MM.1S (cell line): ENCODE data around the gene SLC2A1.

ENCODE experiments used
- DNase-seq: peaks from one replicate; pipeline ENCODE4 v3.0.0-alpha.2; 2015
- H2AFZ ChIP-seq: fragments of 300-600 bp; sonication (generic); 2 replicates; pipeline ENCODE4 v1.6.0; 2016; ENCODE audit warnings: antibody characterized with exemption, low read length
- H3F3A ChIP-seq: fragments of 300-600 bp; sonication (generic); 2 replicates; pipeline ENCODE4 v1.6.1; 2016; ENCODE audit warnings: mild to moderate bottlenecking, antibody characterized with exemption, low read length, moderate library complexity, mixed read lengths; ENCODE audit not compliant: insufficient read depth
- H3K27ac ChIP-seq: fragments of 300-600 bp; sonication (generic); 2 replicates; pipeline ENCODE4 v1.5.1; 2016; ENCODE audit warnings: mild to moderate bottlenecking, low read length
- H3K27me3 ChIP-seq: fragments of 300-600 bp; sonication (generic); replicated peaks from 2 replicates; pipeline ENCODE4 v1.6.0; 2016; ENCODE audit warnings: low read length; ENCODE audit not compliant: insufficient read depth
- H3K36me3 ChIP-seq: fragments of 300-600 bp; sonication (generic); replicated peaks from 2 replicates; pipeline ENCODE4 v1.6.1; 2016; ENCODE audit warnings: mild to moderate bottlenecking, low read length, mixed read lengths; ENCODE audit not compliant: insufficient read depth
- H3K4me1 ChIP-seq: fragments of 300-600 bp; sonication (generic); 2 replicates; pipeline ENCODE4 v1.6.1; 2016; ENCODE audit warnings: low read length, mixed read lengths
- H3K4me2 ChIP-seq: fragments of 300-600 bp; sonication (generic); 2 replicates; pipeline ENCODE4 v1.6.0; 2016; ENCODE audit warnings: low read depth, low read length
- H3K4me3 ChIP-seq: fragments of 300-600 bp; sonication (generic); 2 replicates; pipeline ENCODE4 v1.5.1; 2016; ENCODE audit warnings: low read length, mixed read lengths
- H3K79me2 ChIP-seq: fragments of 300-600 bp; sonication (generic); 2 replicates; pipeline ENCODE4 v1.6.1; 2016; ENCODE audit warnings: mixed run types, low read length, mixed read lengths
- H3K9ac ChIP-seq: fragments of 300-600 bp; sonication (generic); 2 replicates; pipeline ENCODE4 v1.6.1; 2016; ENCODE audit warnings: low read length, mixed read lengths
- H3K9me2 ChIP-seq: fragments of 300-600 bp; sonication (generic); replicated peaks from 2 replicates; pipeline ENCODE4 v1.6.1; 2016; ENCODE audit warnings: mild to moderate bottlenecking, low read length, mixed read lengths; ENCODE audit not compliant: insufficient read depth
- H3K9me3 ChIP-seq: fragments of 300-600 bp; sonication (generic); replicated peaks from 2 replicates; pipeline ENCODE4 v1.6.1; 2016; ENCODE audit warnings: mild to moderate bottlenecking, low read length, mixed read lengths; ENCODE audit not compliant: insufficient read depth
- H4K20me1 ChIP-seq: fragments of 300-600 bp; sonication (generic); 2 replicates; pipeline ENCODE4 v1.6.1; 2016; ENCODE audit warnings: mild to moderate bottlenecking, low read length, moderate library complexity, mixed read lengths; ENCODE audit not compliant: insufficient read depth
- EZH2 ChIP-seq: fragments of 300-600 bp; sonication (generic); optimal IDR thresholded peaks from 2 replicates; pipeline ENCODE3; 2017; ENCODE audit warnings: low read depth, mild to moderate bottlenecking, antibody characterized with exemption, low read length, mixed read lengths
- EZH2phosphoT487 ChIP-seq: fragments of 300-600 bp; sonication (generic); IDR thresholded peaks from 2 replicates; pipeline ENCODE4 v1.6.1; 2018; ENCODE audit warnings: antibody characterized with exemption, low read length
- TF ChIP-seq, protein P1 (sequence below): fragments of 300-600 bp; sonication (generic); IDR thresholded peaks from 2 replicates; pipeline ENCODE4 v1.5.1; 2016; ENCODE audit warnings: antibody characterized with exemption, low read length, mixed read lengths

SLC2A1 gene

DNA sequence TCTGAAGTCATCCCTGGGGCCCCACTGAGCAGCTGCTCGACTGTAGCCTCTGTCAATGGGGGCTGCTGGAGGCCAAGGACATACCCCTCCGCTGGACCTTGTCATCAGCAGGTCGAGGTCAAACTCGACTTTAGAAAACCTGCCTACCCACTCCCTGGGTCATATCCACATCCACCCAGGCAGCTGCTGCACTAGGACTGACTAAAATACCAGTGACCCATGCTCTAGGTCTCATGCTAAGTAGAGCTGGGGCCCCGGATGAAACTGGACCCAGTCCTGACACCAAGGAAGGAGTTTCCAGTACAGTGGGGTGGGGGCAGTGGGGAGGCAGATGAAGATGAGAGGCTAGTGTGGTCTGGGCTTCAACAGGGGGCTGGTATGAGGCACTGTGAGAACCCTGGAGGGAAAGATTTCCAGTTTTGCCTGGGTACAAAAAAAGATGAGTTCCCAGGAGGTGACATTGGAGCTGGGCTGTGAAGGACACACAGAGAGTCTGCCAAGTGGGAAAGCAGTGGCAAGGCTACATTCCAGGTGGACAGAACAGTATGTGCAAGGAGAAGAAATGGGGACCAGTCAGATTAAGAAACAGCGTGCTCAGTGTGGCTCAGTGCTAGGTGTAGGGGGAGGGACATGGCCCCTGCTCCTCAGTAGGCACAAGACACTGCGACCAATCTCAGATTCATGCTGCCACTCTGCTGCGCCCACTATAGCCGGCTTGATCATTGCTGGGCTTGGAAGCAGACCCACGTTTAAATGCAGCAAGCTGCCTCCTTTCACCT is 12.4 kb downstream of the SLC2A1 start:
- Histone ChIP-seq H2AFZ (no peak overlapping the region), H4K20me1 (no peaks in the 10 kb centered on the region), H3K9ac (no peak overlapping the region), H3K36me3 (0 out of 2 replicates have a peak, but pooled peaks cover 2% of the 10 kb centered on the region), H3K4me1 (0 out of 2 replicates have a peak, but pooled peaks cover 5% of the 10 kb centered on the region), H3K9me3 (no peaks in the 10 kb centered on the region), H3K79me2 (peaks cover 97% of the 10 kb centered on the region), H3K4me3 (no peak overlapping the region), H3K27ac (no peak overlapping the region), H3K4me2 (peak overlapping the region; percentile 42; the same call in 1 of the 2 replicates), H3K9me2 (no peaks in the 10 kb centered on the region), H3F3A (no peaks in the 10 kb centered on the region), H3K27me3 (no peaks in the 10 kb centered on the region)
- no peak for TF ChIP-seq EZH2
- no peak for TF ChIP-seq EZH2phosphoT487
- TF ChIP-seq, protein P1, sequence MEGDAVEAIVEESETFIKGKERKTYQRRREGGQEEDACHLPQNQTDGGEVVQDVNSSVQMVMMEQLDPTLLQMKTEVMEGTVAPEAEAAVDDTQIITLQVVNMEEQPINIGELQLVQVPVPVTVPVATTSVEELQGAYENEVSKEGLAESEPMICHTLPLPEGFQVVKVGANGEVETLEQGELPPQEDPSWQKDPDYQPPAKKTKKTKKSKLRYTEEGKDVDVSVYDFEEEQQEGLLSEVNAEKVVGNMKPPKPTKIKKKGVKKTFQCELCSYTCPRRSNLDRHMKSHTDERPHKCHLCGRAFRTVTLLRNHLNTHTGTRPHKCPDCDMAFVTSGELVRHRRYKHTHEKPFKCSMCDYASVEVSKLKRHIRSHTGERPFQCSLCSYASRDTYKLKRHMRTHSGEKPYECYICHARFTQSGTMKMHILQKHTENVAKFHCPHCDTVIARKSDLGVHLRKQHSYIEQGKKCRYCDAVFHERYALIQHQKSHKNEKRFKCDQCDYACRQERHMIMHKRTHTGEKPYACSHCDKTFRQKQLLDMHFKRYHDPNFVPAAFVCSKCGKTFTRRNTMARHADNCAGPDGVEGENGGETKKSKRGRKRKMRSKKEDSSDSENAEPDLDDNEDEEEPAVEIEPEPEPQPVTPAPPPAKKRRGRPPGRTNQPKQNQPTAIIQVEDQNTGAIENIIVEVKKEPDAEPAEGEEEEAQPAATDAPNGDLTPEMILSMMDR: no peak
- no peak for DNase-seq

DNA sequence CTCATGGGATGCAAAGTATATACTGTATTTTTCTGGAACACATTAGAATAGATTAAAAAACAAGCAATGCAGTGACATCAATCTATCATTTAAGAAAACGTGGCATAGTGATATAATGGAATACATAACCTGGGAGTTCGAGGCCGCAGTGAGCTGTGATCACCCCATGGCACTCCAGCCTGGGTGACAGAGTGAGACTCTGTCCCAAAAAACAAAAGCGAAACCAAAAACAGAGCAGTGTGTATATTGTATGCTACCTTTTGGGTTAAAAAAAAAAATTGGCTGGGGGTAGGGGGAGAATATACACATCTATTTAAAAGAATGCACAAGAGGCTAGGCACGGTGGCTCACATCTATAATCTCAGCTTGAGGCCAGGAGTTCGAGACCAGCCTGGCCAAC is 13.5 kb downstream of the SLC2A1 start:
- H3K27ac ChIP-seq: no peak overlapping the region
- 0 out of 2 replicates have a peak, but pooled peaks cover 2% of the 10 kb centered on the region for H3K36me3 ChIP-seq
- no peak overlapping the region for H2AFZ ChIP-seq
- no peaks in the 10 kb centered on the region for H3K9me2 ChIP-seq
- TF ChIP-seq, protein P1: no peak
- TF ChIP-seq EZH2 (no peak), EZH2phosphoT487 (no peak)
- H3F3A ChIP-seq: no peaks in the 10 kb centered on the region
- DNase-seq: peak; percentile 58
- H3K79me2 ChIP-seq: peaks cover 89% of the 10 kb centered on the region
- H3K9ac ChIP-seq: no peak overlapping the region
- H3K4me1 ChIP-seq: 0 out of 2 replicates have a peak, but pooled peaks cover 5% of the 10 kb centered on the region
- H4K20me1 ChIP-seq: no peaks in the 10 kb centered on the region
- H3K4me3 ChIP-seq: no peak overlapping the region
- H3K9me3 ChIP-seq: no peaks in the 10 kb centered on the region
- H3K27me3 ChIP-seq: no peaks in the 10 kb centered on the region
- peak overlapping the region; percentile 42; the same call in 1 of the 2 replicates for H3K4me2 ChIP-seq

DNA sequence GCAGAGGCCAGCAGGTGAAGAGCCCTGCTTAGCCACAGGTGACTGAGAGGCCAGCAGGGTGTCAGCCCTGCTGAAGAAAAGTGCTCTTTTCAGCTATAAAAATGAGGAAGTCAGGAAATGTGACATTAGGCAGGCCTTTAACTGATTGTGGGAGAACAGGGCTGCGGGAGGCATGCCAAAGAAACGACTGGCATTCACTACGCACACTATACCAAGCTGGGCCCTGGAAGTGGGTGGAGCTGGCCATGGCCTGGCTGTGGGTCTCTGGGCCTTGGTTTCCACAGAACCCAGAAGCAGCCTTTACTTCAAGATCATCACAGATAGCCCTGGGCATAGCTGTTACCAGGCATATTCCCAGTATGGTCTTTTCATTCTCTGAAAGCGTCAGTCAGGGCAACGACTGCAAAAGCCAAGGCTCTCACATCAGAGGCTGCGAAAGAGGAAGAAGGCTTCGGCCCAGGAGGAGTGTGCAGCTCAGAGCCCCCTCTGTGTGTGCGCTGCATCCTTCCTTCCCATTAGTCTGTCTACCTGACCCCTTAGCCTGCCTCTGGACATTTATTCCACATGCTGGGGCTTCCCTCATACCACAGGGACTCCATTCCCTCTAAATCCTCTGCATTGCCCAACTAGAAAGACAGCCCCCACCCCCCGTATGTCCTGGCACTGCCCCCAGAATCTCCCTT is 14.3 kb downstream of the SLC2A1 start:
- no peak for DNase-seq
- H3F3A ChIP-seq: no peaks in the 10 kb centered on the region
- TF ChIP-seq EZH2 (no peak), EZH2phosphoT487 (no peak)
- TF ChIP-seq, protein P1: no peak
- H3K4me1 ChIP-seq: 0 out of 2 replicates have a peak, but pooled peaks cover 5% of the 10 kb centered on the region
- no peak overlapping the region for H3K27ac ChIP-seq
- no peak overlapping the region for H3K4me2 ChIP-seq
- H3K9me3 ChIP-seq: no peaks in the 10 kb centered on the region
- H3K9me2 ChIP-seq: no peaks in the 10 kb centered on the region
- H2AFZ ChIP-seq: no peak overlapping the region
- H3K36me3 ChIP-seq: 0 out of 2 replicates have a peak, but pooled peaks cover 2% of the 10 kb centered on the region
- H3K9ac ChIP-seq: no peak overlapping the region
- H4K20me1 ChIP-seq: no peaks in the 10 kb centered on the region
- no peak overlapping the region for H3K4me3 ChIP-seq
- H3K27me3 ChIP-seq: no peaks in the 10 kb centered on the region
- H3K79me2 ChIP-seq: peaks cover 87% of the 10 kb centered on the region
